ENCODE measurements around the gene KCNJ3. TPM values are rescaled to one million over a fixed set of nuclear protein-coding genes. Genes with fewer than 3 reads are reported as not detected.

Gene KCNJ3
- total RNA-seq, 1 donor from 2014 or later: not detected

DNA sequence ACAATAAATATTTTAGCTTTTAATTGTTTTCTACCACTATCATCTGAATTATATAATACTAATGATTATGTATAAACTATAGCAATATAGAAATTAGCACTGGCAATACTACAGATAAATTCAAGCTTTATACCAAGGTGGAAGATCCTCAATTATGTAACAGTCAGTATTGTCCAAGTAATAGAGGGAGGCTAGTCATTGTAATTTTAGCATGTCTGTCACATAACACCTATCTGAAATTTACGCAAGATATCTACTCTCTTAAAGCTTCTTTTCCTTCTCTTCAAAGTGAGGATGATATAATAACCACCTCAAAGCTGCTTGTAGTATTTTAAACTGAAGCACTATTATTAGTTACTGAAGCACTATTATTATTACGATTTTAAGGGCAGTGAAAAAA is 12.2 kb downstream of the KCNJ3 start:
- no peak overlapping the region for H3K27ac Mint-ChIP-seq
- TF ChIP-seq, protein P1, sequence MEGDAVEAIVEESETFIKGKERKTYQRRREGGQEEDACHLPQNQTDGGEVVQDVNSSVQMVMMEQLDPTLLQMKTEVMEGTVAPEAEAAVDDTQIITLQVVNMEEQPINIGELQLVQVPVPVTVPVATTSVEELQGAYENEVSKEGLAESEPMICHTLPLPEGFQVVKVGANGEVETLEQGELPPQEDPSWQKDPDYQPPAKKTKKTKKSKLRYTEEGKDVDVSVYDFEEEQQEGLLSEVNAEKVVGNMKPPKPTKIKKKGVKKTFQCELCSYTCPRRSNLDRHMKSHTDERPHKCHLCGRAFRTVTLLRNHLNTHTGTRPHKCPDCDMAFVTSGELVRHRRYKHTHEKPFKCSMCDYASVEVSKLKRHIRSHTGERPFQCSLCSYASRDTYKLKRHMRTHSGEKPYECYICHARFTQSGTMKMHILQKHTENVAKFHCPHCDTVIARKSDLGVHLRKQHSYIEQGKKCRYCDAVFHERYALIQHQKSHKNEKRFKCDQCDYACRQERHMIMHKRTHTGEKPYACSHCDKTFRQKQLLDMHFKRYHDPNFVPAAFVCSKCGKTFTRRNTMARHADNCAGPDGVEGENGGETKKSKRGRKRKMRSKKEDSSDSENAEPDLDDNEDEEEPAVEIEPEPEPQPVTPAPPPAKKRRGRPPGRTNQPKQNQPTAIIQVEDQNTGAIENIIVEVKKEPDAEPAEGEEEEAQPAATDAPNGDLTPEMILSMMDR (IDR thresholded peaks at IDR 0.05): no peak
- H3K36me3 Mint-ChIP-seq (ENCODE audit: low read depth): no peaks in the 10 kb centered on the region
- ATAC-seq (ENCODE audit: low read depth): no peak
- H3K9me3 Mint-ChIP-seq: no peaks in the 10 kb centered on the region
- H3K4me1 Mint-ChIP-seq: no peaks in the 10 kb centered on the region
- POLR2A ChIA-PET: no interaction called here
- DNase-seq: no peak
- CTCF ChIA-PET: no interaction called here
- no peak overlapping the region for H3K4me3 Mint-ChIP-seq
- no peaks in the 10 kb centered on the region for H3K27me3 Mint-ChIP-seq
- intact Hi-C loops (cut with micrococcal nuclease): no loop called here

DNA sequence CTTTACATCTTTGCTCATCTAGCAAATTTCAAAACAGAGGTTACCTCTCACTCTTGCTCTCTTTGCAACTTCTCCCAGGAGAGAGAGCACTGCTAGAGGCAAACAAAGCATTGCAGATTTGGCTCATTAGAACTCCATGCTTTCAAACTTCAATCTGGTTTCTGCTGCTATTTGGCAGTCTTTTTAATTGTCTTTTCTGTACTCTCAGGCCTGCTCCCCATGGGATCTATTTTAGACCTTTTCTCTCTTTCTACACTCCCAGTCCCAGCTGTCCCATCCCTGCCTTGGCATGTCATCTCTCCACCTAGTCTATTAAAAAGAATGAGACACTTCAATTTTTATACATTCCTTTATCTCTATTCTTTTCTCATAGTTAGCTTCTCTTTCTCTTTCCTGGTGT is 15.2 kb downstream of the KCNJ3 start:
- intact Hi-C loops (cut with micrococcal nuclease): no loop called here
- ATAC-seq (ENCODE audit: low read depth) (no peak), DNase-seq (no peak)
- Mint-ChIP-seq H3K9me3 (no peaks in the 10 kb centered on the region), H3K36me3 (ENCODE audit: low read depth) (no peaks in the 10 kb centered on the region), H3K4me1 (no peaks in the 10 kb centered on the region), H3K27ac (no peak overlapping the region), H3K4me3 (no peak overlapping the region), H3K27me3 (no peaks in the 10 kb centered on the region)
- ChIA-PET CTCF (no interaction called here), POLR2A (no interaction called here)
- TF ChIP-seq, protein P1 (IDR thresholded peaks at IDR 0.05): no peak

DNA sequence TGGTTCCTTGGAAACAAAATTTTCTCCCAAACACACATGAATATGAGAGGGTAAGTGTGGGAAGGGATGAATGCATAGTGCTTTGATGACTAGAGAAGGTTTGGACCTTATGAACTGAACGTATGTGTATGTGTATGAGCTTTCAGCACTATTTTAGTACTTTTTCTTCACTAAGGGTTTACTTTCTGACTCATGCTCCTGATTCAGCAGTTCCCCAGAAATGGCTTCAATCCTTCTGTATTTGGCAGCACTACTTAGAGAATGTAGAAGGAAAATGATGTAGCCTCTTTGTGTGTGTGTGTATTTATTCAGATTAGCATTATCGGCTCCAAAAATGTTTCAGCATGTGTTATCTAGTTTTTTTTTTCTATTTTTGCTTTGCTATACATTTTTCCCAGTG is 22.2 kb downstream of the KCNJ3 start:
- H3K27me3 Mint-ChIP-seq: no peaks in the 10 kb centered on the region
- POLR2A ChIA-PET: no interaction called here

DNA sequence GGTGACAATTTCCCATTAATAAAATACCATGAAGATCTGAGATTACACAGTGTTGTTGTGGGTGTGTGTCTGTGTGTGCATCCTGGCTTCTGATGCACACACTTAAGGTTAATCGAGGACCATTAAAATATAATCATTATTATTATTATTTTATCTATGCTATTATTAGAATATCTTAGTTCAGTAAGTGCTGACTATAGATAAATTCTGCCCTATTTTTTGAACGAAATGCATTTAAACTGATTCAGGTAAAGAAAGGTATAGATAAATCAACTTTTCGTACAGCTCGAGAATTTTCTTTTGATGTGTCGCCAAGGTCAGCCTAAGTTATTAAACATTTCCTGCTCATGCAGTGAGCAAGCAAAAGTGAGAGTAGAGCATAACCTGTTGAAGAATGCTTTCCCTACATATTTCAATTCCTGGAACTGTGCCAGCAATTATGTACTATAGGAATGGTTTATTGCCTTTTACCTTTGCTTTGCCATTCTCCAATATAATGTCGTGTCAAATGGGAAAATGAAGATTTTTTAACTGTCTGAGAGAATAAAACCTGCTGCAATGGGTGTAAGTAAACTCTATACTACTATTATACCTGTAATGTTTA is 25.8 kb downstream of the KCNJ3 start:
- ATAC-seq (ENCODE audit: low read depth) (no peak), DNase-seq (no peak)
- TF ChIP-seq, protein P1 (IDR thresholded peaks at IDR 0.05): no peak
- H3K27me3 Mint-ChIP-seq: no peaks in the 10 kb centered on the region
- no peaks in the 10 kb centered on the region for H3K9me3 Mint-ChIP-seq
- intact Hi-C loops (cut with micrococcal nuclease): no loop called here
- no peak overlapping the region for H3K27ac Mint-ChIP-seq
- H3K4me1 Mint-ChIP-seq: no peaks in the 10 kb centered on the region
- POLR2A ChIA-PET: no interaction called here
- no peaks in the 10 kb centered on the region for H3K36me3 Mint-ChIP-seq (ENCODE audit: low read depth)
- H3K4me3 Mint-ChIP-seq: no peak overlapping the region
- CTCF ChIA-PET: no interaction called here

More for the DNA sequence above, 22.2 kb downstream of the KCNJ3 start:
- intact Hi-C loops (cut with micrococcal nuclease): no loop called here
- H3K36me3 Mint-ChIP-seq (ENCODE audit: low read depth): no peaks in the 10 kb centered on the region
- no peak for DNase-seq
- no peaks in the 10 kb centered on the region for H3K9me3 Mint-ChIP-seq
- ATAC-seq (ENCODE audit: low read depth): no peak
- CTCF ChIA-PET: no interaction called here
- TF ChIP-seq, protein P1 (IDR thresholded peaks at IDR 0.05): no peak
- H3K27ac Mint-ChIP-seq: no peak overlapping the region
- H3K4me1 Mint-ChIP-seq: no peaks in the 10 kb centered on the region
- H3K4me3 Mint-ChIP-seq: no peak overlapping the region

DNA sequence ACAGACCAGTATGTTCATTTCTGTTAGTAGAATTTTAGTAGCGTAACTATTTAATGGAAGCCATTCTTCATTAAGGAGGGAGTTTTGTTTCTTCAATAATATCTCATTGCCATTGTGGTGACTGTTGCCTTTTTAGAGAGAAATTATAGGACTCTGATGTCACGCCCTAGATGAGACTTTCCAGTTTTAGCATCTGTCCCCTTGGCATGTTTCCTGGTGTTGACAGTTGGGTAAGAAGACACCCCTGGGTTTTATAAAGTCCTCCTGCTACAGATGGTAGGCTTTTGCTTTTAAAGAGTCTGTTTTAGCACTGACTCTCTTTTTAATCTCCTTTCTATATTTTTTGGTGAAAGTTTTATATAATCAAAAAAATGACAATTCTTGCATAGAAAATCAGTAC is 41.9 kb downstream of the KCNJ3 start:
- H3K4me3 Mint-ChIP-seq: no peak overlapping the region
- H3K27me3 Mint-ChIP-seq: no peaks in the 10 kb centered on the region
- TF ChIP-seq, protein P1 (IDR thresholded peaks at IDR 0.05): no peak
- DNase-seq: no peak
- no peaks in the 10 kb centered on the region for H3K36me3 Mint-ChIP-seq (ENCODE audit: low read depth)
- H3K9me3 Mint-ChIP-seq: peaks cover 6% of the 10 kb centered on the region
- no peaks in the 10 kb centered on the region for H3K4me1 Mint-ChIP-seq
- ChIA-PET CTCF (no interaction called here), POLR2A (no interaction called here)
- no peak overlapping the region for H3K27ac Mint-ChIP-seq
- ATAC-seq (ENCODE audit: low read depth): no peak
- intact Hi-C loops (cut with micrococcal nuclease): no loop called here
